PFSK-1 (cell line): ENCODE measurements around the gene ABLIM2.

Experiments
- FOXP2 ChIP-seq: optimal IDR thresholded peaks from 2 replicates; pipeline ENCODE3; 2011; ENCODE audit warnings: borderline replicate concordance, control low read depth, inconsistent platforms; ENCODE audit not compliant: insufficient read depth; ENCODE audit errors: extremely low read length, extremely low read depth
- POLR2AphosphoS5 ChIP-seq: IDR thresholded peaks from 2 replicates; pipeline ENCODE4 v1.6.1; 2012; ENCODE audit warnings: low read depth, mild to moderate bottlenecking, control low read depth, low read length, moderate library complexity
- SIN3A ChIP-seq: IDR thresholded peaks from 2 replicates; pipeline ENCODE4 v1.6.1; 2012; ENCODE audit warnings: mild to moderate bottlenecking, low read length, moderate library complexity, borderline replicate concordance; ENCODE audit not compliant: insufficient read depth
- TAF1 ChIP-seq: IDR thresholded peaks from 2 replicates; pipeline ENCODE4 v1.6.1; 2012; ENCODE audit warnings: low read length, control low read depth, borderline replicate concordance; ENCODE audit not compliant: insufficient read depth
- TF ChIP-seq, protein P1 (sequence below), 2 experiments: IDR thresholded peaks; 2 replicates each; pipeline versions ENCODE4 v1.6.1 to v1.8.0; 2011 to 2012; ENCODE audit warnings: low read depth in 2 of 2, low read length in 2 of 2, control low read depth in 1 of 2, inconsistent platforms in 1 of 2, mild to moderate bottlenecking in 1 of 2, moderate library complexity in 1 of 2; ENCODE audit not compliant: insufficient read depth in 1 of 2

ABLIM2 gene

DNA sequence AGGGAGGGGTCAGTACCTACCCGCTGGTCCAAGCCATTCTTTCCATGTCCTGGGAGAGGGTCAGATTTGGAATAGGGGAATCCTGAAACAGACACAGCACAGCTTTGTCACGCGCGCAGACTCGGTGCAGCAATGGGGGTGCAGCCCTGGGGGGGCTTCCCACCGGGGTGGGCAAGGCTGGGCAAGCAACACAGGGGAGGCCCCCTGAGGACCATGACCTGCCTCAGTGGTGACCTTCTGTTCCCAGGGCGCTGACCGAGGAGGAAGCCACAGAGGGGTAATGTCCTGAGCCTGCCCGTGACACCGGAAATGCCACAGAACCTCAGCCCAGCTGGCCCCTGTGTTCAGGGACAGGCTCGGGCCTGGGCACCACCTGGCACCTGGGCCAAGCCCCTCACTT lies 165.8 kb downstream of the ABLIM2 start:
- TF ChIP-seq FOXP2: no peak
- TF ChIP-seq, protein P1, sequence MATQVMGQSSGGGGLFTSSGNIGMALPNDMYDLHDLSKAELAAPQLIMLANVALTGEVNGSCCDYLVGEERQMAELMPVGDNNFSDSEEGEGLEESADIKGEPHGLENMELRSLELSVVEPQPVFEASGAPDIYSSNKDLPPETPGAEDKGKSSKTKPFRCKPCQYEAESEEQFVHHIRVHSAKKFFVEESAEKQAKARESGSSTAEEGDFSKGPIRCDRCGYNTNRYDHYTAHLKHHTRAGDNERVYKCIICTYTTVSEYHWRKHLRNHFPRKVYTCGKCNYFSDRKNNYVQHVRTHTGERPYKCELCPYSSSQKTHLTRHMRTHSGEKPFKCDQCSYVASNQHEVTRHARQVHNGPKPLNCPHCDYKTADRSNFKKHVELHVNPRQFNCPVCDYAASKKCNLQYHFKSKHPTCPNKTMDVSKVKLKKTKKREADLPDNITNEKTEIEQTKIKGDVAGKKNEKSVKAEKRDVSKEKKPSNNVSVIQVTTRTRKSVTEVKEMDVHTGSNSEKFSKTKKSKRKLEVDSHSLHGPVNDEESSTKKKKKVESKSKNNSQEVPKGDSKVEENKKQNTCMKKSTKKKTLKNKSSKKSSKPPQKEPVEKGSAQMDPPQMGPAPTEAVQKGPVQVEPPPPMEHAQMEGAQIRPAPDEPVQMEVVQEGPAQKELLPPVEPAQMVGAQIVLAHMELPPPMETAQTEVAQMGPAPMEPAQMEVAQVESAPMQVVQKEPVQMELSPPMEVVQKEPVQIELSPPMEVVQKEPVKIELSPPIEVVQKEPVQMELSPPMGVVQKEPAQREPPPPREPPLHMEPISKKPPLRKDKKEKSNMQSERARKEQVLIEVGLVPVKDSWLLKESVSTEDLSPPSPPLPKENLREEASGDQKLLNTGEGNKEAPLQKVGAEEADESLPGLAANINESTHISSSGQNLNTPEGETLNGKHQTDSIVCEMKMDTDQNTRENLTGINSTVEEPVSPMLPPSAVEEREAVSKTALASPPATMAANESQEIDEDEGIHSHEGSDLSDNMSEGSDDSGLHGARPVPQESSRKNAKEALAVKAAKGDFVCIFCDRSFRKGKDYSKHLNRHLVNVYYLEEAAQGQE (IDR thresholded peaks at IDR 0.05; ENCODE audit: insufficient read depth in 1 of 2, low read depth in 2 of 2, low read length in 2 of 2): no peak
- TF ChIP-seq POLR2AphosphoS5: no peak
- TF ChIP-seq SIN3A: no peak
- no peak for TF ChIP-seq TAF1

DNA sequence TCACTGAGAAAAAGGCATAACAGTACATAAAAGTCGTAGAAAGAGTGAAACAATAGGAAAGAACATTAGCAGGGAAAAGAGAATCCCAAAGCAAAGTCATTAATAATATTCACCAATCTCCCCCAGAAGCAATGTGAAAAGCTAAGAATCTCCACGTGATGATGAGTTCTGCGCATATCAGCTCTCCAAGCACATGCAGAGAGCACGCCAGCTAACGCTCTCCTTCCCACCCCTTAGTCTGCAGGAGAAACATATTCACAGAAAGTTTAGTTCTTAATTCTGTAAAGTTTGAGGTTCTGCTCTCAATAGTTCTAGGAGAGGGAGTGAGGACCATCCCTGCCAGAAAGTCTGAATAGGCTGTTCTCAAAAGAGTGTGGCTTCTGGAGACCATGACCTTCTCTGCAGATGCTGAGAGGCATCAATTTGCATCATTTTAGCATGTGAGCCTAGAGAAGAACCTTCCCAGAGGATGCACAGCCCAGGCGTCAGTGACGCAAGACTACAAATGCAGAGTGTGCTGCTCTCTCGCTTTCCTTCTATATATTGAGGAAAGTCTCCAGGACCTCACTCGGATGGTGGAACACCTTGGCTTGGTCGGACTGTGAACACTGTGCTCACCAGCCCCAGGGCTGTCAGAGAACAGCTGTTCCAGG lies 167.7 kb downstream of the ABLIM2 start:
- no peak for TF ChIP-seq SIN3A

DNA sequence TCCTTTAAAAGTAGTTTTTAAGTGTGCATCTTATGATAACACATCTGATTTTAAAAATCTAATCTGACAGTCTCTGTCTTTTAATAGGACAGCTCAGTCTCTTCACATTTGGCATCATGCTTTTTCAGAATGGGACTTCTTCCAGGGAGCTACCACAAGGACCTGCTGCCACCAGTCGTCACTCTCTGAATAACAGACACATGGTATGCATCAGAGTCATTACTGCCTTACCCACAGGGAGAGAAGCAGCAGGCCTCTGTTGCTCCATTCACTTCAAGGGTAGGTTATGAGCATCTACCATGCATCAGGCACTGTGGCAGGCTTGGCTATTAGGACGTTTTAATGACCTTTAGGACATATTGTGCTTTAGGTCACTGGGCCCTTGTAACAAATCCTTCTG lies 169.0 kb downstream of the ABLIM2 start:
- TF ChIP-seq FOXP2: no peak

DNA sequence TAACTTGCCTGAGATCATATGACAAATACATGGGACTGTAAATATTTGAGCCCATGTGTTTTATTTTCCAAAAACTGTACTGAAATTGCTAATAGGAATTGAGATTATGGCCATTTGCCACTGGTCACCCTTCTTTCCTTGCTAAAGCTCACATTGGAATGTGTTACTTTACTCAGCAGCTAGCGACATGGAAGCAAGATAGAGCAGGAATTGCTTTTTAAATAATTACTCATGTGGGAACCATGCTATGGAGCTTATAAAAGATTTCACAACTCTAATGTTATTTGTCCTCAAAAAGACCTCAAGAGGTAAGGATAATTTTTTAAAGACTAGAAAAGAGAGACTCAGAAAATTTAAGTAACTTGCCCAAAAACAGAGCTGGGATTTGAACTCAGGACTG lies 170.2 kb downstream of the ABLIM2 start:
- no peak for TF ChIP-seq POLR2AphosphoS5

DNA sequence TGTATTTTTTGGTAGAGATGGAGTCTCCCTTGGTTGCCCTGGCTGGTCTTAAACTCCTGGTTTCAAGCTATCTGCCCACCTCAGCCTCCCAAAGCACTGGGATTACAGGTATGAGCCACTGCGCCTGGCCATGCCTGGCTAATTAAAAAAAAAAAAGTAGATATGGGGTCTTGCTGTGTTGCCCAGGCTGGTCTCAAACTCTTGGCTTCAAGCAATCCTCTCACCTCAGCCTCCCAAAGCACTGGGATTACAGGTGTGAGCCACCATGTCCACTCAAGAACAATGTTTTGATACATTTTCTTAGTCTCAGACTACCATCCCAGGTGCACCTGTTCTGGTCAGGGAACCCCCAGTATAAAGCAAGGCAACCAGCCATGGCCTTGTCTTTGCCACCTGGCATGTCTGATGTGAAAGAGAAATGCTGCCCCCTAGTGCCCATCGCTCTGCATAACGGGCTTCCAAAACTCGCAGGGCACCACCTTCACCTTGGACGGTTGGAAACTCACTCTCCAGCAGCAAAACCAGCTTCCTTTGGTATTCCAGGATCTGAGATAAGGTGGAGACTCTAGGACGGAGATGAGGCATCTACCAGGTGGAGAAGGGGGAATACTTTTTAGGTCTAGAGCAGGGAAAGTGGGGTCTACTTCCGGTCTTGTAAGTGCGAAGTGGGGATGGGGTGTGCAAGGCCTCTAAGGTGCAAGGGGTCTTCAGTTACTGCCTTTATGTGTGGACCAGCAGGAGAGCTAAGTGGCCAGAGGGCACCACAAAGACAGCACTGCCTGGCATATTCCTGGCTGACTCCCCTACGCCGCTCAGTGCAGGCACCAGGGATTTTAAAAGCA lies 171.2 kb downstream of the ABLIM2 start:
- TF ChIP-seq FOXP2 (no peak), SIN3A (no peak), TAF1 (no peak), POLR2AphosphoS5 (no peak)
- TF ChIP-seq, protein P1 (IDR thresholded peaks at IDR 0.05; ENCODE audit: insufficient read depth in 1 of 2, low read depth in 2 of 2, low read length in 2 of 2): no peak

DNA sequence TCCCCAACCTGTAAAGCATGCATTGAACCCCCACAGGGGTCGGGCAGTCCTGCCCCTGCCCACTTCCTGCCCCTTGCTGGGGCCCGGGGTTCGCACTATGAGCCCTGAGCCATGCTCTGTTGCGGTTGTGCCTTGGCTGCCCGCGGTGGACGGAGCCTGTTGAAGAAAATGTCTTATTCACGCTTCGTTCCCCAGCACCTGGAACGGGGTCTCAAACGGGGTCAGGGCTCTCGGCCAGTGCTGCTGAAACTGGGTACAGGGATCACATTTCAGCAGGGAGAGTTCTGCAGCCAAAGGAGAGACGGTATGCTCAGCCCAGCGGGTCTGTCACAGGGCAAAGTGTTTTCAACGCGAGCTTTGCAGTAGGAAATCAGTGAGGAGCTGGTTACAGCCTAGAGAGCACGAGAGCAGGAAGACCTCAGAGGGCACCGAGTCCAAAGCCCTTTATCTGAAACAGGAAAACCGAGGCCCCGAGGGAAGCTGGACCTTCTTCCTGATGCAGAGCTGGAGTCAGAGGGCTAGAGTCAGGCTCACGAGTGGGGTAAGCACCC lies 172.6 kb downstream of the ABLIM2 start:
- TF ChIP-seq FOXP2: no peak
- no peak for TF ChIP-seq POLR2AphosphoS5
- TF ChIP-seq, protein P1 (IDR thresholded peaks at IDR 0.05; ENCODE audit: insufficient read depth in 1 of 2, low read depth in 2 of 2, low read length in 2 of 2): no peak
- TF ChIP-seq SIN3A: no peak
- TF ChIP-seq TAF1: no peak
